GM10248 (cell line): ENCODE measurements around the gene ZBTB8OS.
"Not testable (repeated sequence)": the region's sequence is repeated elsewhere in the genome, so short reads cannot be mapped to it uniquely, and the experiment has no call there.

Source experiments
- CTCF ChIA-PET: fragments of 300-600 bp; sonication (Branson Sonifier 250); formaldehyde crosslinking; extraction: SDS; loops from one replicate; lab custom pipeline; 2021; ENCODE audit warnings: antibody characterized with exemption; lab: Yijun Ruan, JAX
- POLR2A ChIA-PET: fragments of 350-650 bp; sonication (Branson Sonifier 250); formaldehyde crosslinking; extraction: SDS; loops from one replicate; lab custom pipeline; 2020; ENCODE audit warnings: antibody characterized with exemption; lab: Yijun Ruan, JAX
- DNase-seq: peaks from one replicate; pipeline ENCODE4 v3.0.0; 2012; ENCODE audit errors: extremely low spot score
- CTCF ChIP-seq: IDR thresholded peaks from 2 replicates; pipeline ENCODE4 v1.5.1; 2012; ENCODE audit warnings: mild to moderate bottlenecking, low read depth; ENCODE audit errors: extremely low read depth, missing control alignments, control extremely low read depth

ZBTB8OS gene

DNA sequence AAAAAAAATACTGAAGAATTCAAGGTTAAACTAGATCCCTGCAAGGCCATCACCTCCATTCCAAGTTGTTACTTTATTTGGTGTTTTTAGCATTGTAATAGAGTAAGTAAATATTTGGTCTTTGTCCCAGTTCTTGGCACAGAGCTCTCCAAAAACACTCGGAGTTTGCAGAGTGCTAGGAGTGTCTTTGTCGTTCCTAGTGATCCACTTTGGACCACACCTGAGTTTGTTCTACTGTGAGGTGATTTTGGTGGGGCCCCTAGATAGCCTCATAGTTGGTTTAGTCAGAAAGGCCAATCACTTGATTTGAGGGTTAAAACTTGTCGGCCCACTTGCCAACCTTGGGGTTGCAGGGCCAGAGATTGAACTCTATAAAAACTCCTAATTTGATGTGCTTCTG, 26.6 kb upstream of the ZBTB8OS start:
- POLR2A ChIA-PET: interaction anchor here (0.5 to 0.6 kb wide), 2 partner anchors 24 to 204 kb away, joined by 3 to 7 read pairs; no protein-coding TSS in a partner anchor

GRCh38 chr1:32668716-32669115, 18.4 kb upstream of the ZBTB8OS start:
- POLR2A ChIA-PET, CTCF ChIA-PET, DNase-seq: not testable (repeated sequence)

More for the DNA sequence above, 26.6 kb upstream of the ZBTB8OS start:
- CTCF ChIA-PET: interaction anchor here (1.6 kb wide), 1 partner anchor 97 kb away, joined by 4 read pairs; no protein-coding TSS in a partner anchor
- DNase-seq: no peak
- TF ChIP-seq CTCF: no peak

GRCh38 chr1:32666901-32667566, 16.7 kb upstream of the ZBTB8OS start:
- CTCF ChIA-PET: no interaction called here
- DNase-seq: no peak
- POLR2A ChIA-PET: no interaction called here
- no peak for TF ChIP-seq CTCF

DNA sequence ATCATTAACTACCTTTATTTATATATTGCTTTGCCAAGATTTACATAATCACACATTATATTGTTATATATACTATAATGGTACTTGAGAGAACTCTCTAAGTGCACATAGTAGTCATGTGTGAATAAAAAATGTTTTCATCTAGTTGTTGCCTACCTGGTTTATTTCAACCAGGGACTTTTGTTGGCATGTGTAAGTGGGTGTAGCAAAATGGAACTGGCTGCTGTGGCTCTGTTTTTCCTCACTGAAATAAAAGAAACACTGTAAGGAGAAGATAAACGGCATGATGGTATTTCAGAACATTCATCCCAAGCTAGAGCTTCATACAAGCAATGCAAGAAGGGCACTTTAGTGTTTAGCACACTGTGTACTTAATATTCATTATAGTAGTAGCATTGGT, 15.6 kb upstream of the ZBTB8OS start:
- DNase-seq: no peak
- CTCF ChIA-PET: no interaction called here
- TF ChIP-seq CTCF: no peak
- POLR2A ChIA-PET: no interaction called here

- no peak for DNase-seq
- ChIA-PET POLR2A (interaction anchor here (1.0 kb wide), 1 partner anchor 48 kb away, joined by 3 read pairs; no protein-coding TSS in a partner anchor), CTCF (interaction anchor here (1.3 kb wide), 1 partner anchor 139 kb away, joined by 4 read pairs; no protein-coding TSS in a partner anchor)
- no peak for TF ChIP-seq CTCF
These were observed 9.2 kb upstream of the ZBTB8OS start for GRCh38 chr1:32659581-32659980.

- no peak for DNase-seq
- ChIA-PET POLR2A (no interaction called here), CTCF (no interaction called here)
- TF ChIP-seq CTCF: no peak
These were observed 2.1 kb upstream of the ZBTB8OS start for GRCh38 chr1:32652244-32652962.
